ENCODE data around the gene VAMP1.

GRCh38 chr12:6440391-6440790 is 30.1 kb downstream of the VAMP1 start:
- TF ChIP-seq POLR2AphosphoS5 (IDR thresholded peaks at IDR 0.05; ENCODE audit: low read depth, low read length) (no peak), REST (IDR thresholded peaks at IDR 0.05; ENCODE audit: insufficient read depth in 1 of 2, low read depth in 2 of 2, low read length in 2 of 2) (no peak)
